ENCODE data around the gene STAC2.

The STAC2 gene

DNA sequence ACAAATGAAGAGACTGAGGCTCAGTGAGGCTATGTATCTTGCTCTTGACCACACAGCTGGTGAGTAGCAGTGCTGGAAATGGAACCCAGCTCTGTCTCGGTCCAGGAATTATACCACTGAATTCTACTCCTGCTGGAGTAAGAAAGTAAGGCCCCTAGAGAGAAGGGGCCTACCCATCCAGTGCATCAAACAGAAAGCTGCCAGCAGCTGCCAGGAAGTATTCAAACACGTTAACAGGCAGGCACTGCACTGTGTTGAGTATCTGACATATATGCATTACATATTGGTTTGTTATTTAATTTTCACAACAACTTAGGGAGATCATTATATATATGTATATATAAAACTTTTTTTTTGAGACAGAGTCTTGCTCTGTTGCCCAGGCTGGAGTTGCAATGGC, 63.8 kb downstream of the STAC2 start:
- DNase-seq (ENCODE audit: low read depth): no peak
